ENCODE results near the gene NCAM2.

NCAM2 gene

DNA sequence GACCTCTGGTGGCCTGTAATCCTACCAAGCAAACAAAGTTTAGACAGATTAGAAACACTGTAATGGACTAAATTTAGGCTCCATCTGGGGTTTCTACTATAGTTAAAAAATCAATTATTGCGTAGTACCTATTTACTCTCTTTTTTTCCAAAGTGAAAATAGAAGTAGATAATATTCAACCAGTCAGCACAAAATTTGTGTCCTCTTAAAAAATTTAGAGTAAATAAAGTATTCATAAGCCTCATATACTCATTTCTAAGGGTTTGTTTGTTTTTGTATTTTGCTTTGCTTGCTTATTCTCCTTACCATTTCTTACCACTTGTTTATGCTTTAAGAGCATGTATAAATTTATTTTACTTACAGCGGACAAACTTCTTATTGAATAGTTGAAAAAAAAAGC is 54.5 kb downstream of the NCAM2 start:
- H3K4me2 ChIP-seq (ENCODE audit: low read depth, low read length, poor library complexity, severe bottlenecking), result no peak overlapping the region
- TF ChIP-seq EZH2phosphoT487 (IDR thresholded peaks at IDR 0.05; ENCODE audit: borderline replicate concordance), result no peak
- TF ChIP-seq, protein P1, sequence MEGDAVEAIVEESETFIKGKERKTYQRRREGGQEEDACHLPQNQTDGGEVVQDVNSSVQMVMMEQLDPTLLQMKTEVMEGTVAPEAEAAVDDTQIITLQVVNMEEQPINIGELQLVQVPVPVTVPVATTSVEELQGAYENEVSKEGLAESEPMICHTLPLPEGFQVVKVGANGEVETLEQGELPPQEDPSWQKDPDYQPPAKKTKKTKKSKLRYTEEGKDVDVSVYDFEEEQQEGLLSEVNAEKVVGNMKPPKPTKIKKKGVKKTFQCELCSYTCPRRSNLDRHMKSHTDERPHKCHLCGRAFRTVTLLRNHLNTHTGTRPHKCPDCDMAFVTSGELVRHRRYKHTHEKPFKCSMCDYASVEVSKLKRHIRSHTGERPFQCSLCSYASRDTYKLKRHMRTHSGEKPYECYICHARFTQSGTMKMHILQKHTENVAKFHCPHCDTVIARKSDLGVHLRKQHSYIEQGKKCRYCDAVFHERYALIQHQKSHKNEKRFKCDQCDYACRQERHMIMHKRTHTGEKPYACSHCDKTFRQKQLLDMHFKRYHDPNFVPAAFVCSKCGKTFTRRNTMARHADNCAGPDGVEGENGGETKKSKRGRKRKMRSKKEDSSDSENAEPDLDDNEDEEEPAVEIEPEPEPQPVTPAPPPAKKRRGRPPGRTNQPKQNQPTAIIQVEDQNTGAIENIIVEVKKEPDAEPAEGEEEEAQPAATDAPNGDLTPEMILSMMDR (conservative IDR thresholded peaks at IDR 0.05; ENCODE audit: low read length), result no peak

DNA sequence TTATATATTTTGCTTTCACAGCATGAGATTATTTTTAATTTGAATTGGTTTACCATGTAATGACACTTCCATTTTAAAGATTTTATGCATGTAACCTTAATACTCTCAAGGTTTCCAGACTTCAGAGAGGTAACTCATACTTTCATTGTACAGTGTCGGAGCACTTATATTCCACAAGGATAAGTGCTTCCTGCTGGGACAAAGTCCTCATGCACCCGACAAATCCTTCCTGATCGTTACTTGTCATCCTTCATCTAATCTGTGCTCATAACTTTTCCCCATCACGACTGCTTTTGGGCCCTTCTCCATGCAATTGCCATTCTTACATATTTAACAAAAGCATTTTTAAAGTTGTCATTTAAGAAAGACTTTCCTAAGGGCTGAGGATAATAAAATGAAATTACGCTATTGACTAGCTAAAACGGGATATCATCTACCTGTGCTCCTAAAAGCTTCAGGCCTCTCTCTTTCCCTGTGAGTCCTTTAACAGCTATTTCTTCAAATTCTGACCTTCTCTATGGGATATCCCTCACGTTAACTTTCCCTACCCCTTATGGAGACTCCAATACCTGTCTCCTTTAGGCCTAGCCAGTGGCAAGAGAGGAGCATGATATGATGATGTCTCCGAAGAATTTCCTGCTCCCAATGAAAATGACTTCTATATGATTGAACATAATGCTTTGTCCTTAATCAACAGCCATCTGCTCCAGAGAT is 59.3 kb downstream of the NCAM2 start:
- no peaks in the 10 kb centered on the region for H3F3A ChIP-seq (ENCODE audit: low read depth)
- no peaks in the 10 kb centered on the region for H3K79me2 ChIP-seq (ENCODE audit: insufficient read depth, low read length)
- no peak overlapping the region for H3K9ac ChIP-seq (ENCODE audit: low read depth, low read length, poor library complexity, severe bottlenecking)
- H3K4me3 ChIP-seq (ENCODE audit: low read length, poor library complexity, severe bottlenecking), result no peak overlapping the region
- H3K4me2 ChIP-seq (ENCODE audit: low read depth, low read length, poor library complexity, severe bottlenecking), result no peak overlapping the region
- H3K9me2 ChIP-seq (replicated peaks; ENCODE audit: low read depth, low read length), result no peaks in the 10 kb centered on the region
- no peaks in the 10 kb centered on the region for H4K20me1 ChIP-seq (ENCODE audit: insufficient read depth, low read length, poor library complexity, severe bottlenecking)
- TF ChIP-seq, protein P1 (conservative IDR thresholded peaks at IDR 0.05; ENCODE audit: low read length), result no peak
- no peak for TF ChIP-seq EZH2phosphoT487 (IDR thresholded peaks at IDR 0.05; ENCODE audit: borderline replicate concordance)
- H3K4me1 ChIP-seq (ENCODE audit: insufficient read depth, low read length, poor library complexity, severe bottlenecking), result no peaks in the 10 kb centered on the region
- H2AFZ ChIP-seq (ENCODE audit: low read length), result no peak overlapping the region
- H3K27me3 ChIP-seq (ENCODE audit: insufficient read depth, low read length, poor library complexity, severe bottlenecking), result no peaks in the 10 kb centered on the region
- no peaks in the 10 kb centered on the region for H3K36me3 ChIP-seq (ENCODE audit: insufficient read depth, low read length)
- H3K9me3 ChIP-seq (ENCODE audit: insufficient read depth, low read depth, low read length), result no peaks in the 10 kb centered on the region

More for the DNA sequence above, 54.5 kb downstream of the NCAM2 start:
- H3K9me2 ChIP-seq (replicated peaks; ENCODE audit: low read depth, low read length), result no peaks in the 10 kb centered on the region
- no peak overlapping the region for H3K9ac ChIP-seq (ENCODE audit: low read depth, low read length, poor library complexity, severe bottlenecking)
- H2AFZ ChIP-seq (ENCODE audit: low read length), result no peak overlapping the region
- H3K27me3 ChIP-seq (ENCODE audit: insufficient read depth, low read length, poor library complexity, severe bottlenecking), result no peaks in the 10 kb centered on the region
- no peaks in the 10 kb centered on the region for H4K20me1 ChIP-seq (ENCODE audit: insufficient read depth, low read length, poor library complexity, severe bottlenecking)
- no peaks in the 10 kb centered on the region for H3K4me1 ChIP-seq (ENCODE audit: insufficient read depth, low read length, poor library complexity, severe bottlenecking)
- no peaks in the 10 kb centered on the region for H3K9me3 ChIP-seq (ENCODE audit: insufficient read depth, low read depth, low read length)
- H3K4me3 ChIP-seq (ENCODE audit: low read length, poor library complexity, severe bottlenecking), result no peak overlapping the region
- H3K36me3 ChIP-seq (ENCODE audit: insufficient read depth, low read length), result no peaks in the 10 kb centered on the region
- H3K79me2 ChIP-seq (ENCODE audit: insufficient read depth, low read length), result no peaks in the 10 kb centered on the region
- no peaks in the 10 kb centered on the region for H3F3A ChIP-seq (ENCODE audit: low read depth)

DNA sequence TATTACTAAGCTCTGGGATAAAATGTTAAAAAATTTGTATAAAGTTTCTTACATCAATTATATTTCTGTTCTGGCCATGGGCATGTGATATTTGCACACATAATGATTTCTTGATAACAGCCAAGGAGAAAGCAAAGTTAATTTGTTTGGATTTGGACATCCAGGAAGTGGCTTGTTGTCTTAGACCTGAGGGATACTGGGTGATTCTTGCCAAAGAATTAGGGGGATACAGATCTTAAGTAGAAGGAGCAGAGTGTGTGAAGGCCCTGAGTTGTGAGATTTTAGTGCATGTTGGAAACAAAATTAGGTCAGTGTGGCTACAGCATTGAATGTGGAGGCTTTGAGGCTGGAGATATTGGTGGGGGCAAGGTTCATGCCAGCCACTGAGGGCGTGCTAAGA is 65.6 kb downstream of the NCAM2 start:
- Histone ChIP-seq H3K4me1 (ENCODE audit: insufficient read depth, low read length, poor library complexity, severe bottlenecking) (no peaks in the 10 kb centered on the region), H3K79me2 (ENCODE audit: insufficient read depth, low read length) (no peaks in the 10 kb centered on the region), H2AFZ (ENCODE audit: low read length) (no peak overlapping the region), H4K20me1 (ENCODE audit: insufficient read depth, low read length, poor library complexity, severe bottlenecking) (no peaks in the 10 kb centered on the region), H3K27me3 (ENCODE audit: insufficient read depth, low read length, poor library complexity, severe bottlenecking) (no peaks in the 10 kb centered on the region), H3K9me2 (replicated peaks; ENCODE audit: low read depth, low read length) (no peaks in the 10 kb centered on the region), H3K9ac (ENCODE audit: low read depth, low read length, poor library complexity, severe bottlenecking) (no peak overlapping the region), H3K36me3 (ENCODE audit: insufficient read depth, low read length) (no peaks in the 10 kb centered on the region), H3K9me3 (ENCODE audit: insufficient read depth, low read depth, low read length) (no peaks in the 10 kb centered on the region), H3F3A (ENCODE audit: low read depth) (no peaks in the 10 kb centered on the region), H3K4me3 (ENCODE audit: low read length, poor library complexity, severe bottlenecking) (no peak overlapping the region), H3K4me2 (ENCODE audit: low read depth, low read length, poor library complexity, severe bottlenecking) (no peak overlapping the region)
- TF ChIP-seq, protein P1 (conservative IDR thresholded peaks at IDR 0.05; ENCODE audit: low read length), result no peak
- no peak for TF ChIP-seq EZH2phosphoT487 (IDR thresholded peaks at IDR 0.05; ENCODE audit: borderline replicate concordance)

All from Loucy (cell line).